ENCODE results near the gene ANKH. TPM values are rescaled to one million over a fixed set of nuclear protein-coding genes. Genes with fewer than 3 reads are reported as not detected.

Gene ANKH
- total and polyA plus RNA-seq, 2 of the 13 experiments (the other 11 are each of a cell fraction or from before 2014, with no cell fraction given) = 25.0 to 36.0 TPM

DNA sequence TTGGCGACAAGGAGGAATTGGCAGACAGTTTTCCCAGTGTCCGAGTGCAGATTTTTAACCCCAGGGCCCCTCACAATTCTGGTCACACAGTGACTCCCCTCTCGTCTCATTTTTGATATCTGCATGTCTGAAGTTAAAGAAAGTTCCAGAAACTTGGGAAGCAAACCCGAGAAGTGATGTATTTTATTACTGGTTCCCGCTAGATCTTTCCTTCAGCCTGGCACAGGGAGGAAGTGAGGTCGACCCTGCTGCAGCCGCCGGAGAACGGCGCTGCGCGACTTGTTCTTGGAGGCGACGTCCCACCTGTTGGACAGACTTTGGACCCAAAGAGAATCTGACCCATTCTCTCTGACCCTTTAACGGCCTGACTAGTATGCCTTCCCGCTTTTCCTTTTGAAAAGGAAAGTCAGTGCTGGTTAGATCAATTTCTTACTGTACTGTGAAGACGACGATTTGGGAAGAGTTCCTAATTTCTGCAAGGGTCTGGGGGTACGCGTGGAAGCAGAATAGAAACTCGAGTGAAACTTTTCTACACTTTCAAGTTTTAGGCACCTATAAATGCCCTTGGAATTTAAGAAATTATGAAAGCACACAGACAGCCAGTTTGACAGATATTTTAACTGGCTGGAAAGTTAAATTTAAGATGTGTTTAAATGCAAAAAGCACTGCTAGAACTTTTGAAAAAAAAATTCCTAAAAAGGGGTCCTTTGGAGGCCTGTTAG, 206.3 kb downstream of the ANKH start (continued):
- TF ChIP-seq, protein P1, sequence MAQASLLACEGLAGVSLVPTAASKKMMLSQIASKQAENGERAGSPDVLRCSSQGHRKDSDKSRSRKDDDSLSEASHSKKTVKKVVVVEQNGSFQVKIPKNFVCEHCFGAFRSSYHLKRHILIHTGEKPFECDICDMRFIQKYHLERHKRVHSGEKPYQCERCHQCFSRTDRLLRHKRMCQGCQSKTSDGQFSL (CRISPR knock-in tag; IDR thresholded peaks at IDR 0.05) = no peak
- TF ChIP-seq, protein P2, sequence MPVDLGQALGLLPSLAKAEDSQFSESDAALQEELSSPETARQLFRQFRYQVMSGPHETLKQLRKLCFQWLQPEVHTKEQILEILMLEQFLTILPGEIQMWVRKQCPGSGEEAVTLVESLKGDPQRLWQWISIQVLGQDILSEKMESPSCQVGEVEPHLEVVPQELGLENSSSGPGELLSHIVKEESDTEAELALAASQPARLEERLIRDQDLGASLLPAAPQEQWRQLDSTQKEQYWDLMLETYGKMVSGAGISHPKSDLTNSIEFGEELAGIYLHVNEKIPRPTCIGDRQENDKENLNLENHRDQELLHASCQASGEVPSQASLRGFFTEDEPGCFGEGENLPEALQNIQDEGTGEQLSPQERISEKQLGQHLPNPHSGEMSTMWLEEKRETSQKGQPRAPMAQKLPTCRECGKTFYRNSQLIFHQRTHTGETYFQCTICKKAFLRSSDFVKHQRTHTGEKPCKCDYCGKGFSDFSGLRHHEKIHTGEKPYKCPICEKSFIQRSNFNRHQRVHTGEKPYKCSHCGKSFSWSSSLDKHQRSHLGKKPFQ (CRISPR knock-in tag; IDR thresholded peaks at IDR 0.05; ENCODE audit: insufficient replicate concordance) = no peak
- TF ChIP-seq FOSL2 (CRISPR knock-in tag; IDR thresholded peaks at IDR 0.05) (0 out of 2 replicates have a peak, but pooled peaks have one; percentile 31), ZNF784 (CRISPR knock-in tag; IDR thresholded peaks at IDR 0.05; ENCODE audit: borderline replicate concordance) (no peak), HOXA3 (CRISPR knock-in tag; IDR thresholded peaks at IDR 0.05) (peak; percentile 53; the same call in 1 of the 2 replicates), MED1 (CRISPR knock-in tag; IDR thresholded peaks at IDR 0.05) (peak; percentile 39; the same call in 1 of the 2 replicates), SYNCRIP (IDR thresholded peaks at IDR 0.05; ENCODE audit: insufficient read depth, low read depth, low read length) (no peak), SP1 (IDR thresholded peaks at IDR 0.05) (no peak), SP1 (CRISPR knock-in tag; IDR thresholded peaks at IDR 0.05) (no peak), ZNF777 (CRISPR knock-in tag; IDR thresholded peaks at IDR 0.05) (no peak), ARNT (IDR thresholded peaks at IDR 0.05) (no peak), TARDBP (CRISPR knock-in tag; IDR thresholded peaks at IDR 0.05) (0 out of 2 replicates have a peak, but pooled peaks have one; percentile 16), ONECUT2 (CRISPR knock-in tag; IDR thresholded peaks at IDR 0.05) (no peak), BRCA1 (CRISPR knock-in tag; IDR thresholded peaks at IDR 0.05) (no peak; the same call in 1 of the 2 replicates), ZFP37 (CRISPR knock-in tag; IDR thresholded peaks at IDR 0.05; ENCODE audit: borderline replicate concordance) (no peak), ZNF547 (CRISPR knock-in tag; IDR thresholded peaks at IDR 0.05) (no peak), ELF3 (CRISPR knock-in tag; IDR thresholded peaks at IDR 0.05) (peak; percentile 68), ZNF7 (CRISPR knock-in tag; IDR thresholded peaks at IDR 0.05) (no peak), ZNF354B (CRISPR knock-in tag; IDR thresholded peaks at IDR 0.05) (no peak)
- TF ChIP-seq, protein P3, sequence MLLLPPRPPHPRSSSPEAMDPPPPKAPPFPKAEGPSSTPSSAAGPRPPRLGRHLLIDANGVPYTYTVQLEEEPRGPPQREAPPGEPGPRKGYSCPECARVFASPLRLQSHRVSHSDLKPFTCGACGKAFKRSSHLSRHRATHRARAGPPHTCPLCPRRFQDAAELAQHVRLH (CRISPR knock-in tag; IDR thresholded peaks at IDR 0.05; ENCODE audit: borderline replicate concordance, low read depth) = 0 out of 2 replicates have a peak, but pooled peaks have one; percentile 38
- TF ChIP-seq, protein P4, sequence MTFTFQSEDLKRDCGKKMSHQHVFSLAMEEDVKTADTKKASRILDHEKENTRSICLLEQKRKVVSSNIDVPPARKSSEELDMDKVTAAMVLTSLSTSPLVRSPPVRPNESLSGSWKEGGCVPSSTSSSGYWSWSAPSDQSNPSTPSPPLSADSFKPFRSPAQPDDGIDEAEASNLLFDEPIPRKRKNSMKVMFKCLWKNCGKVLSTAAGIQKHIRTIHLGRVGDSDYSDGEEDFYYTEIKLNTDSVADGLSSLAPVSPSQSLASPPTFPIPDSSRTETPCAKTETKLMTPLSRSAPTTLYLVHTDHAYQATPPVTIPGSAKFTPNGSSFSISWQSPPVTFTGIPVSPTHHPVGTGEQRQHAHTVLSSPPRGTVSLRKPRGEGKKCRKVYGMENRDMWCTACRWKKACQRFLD (CRISPR knock-in tag; IDR thresholded peaks at IDR 0.05; ENCODE audit: borderline replicate concordance) = no peak
